Measurements from ENCODE around the gene NACAD. TPM values are rescaled to one million over a fixed set of nuclear protein-coding genes. Genes with fewer than 3 reads are reported as not detected.

NACAD gene
- total RNA-seq, 2 donors from 2014 or later, result 10.8 to 11.1 TPM

GRCh38 chr7:45075871-45076796 is 12.6 kb downstream of the NACAD start:
- peaks cover 36% of the 10 kb centered on the region for H3K36me3 ChIP-seq
- H3K27ac ChIP-seq, result no peak overlapping the region
- H3K27me3 ChIP-seq (replicated peaks; ENCODE audit: insufficient read depth), result no peaks in the 10 kb centered on the region
- H3K4me1 ChIP-seq (ENCODE audit: control insufficient read depth in 1 of 2, low read depth in 2 of 2), result no peaks in the 10 kb centered on the region
- no peak for ATAC-seq (ENCODE audit: insufficient number of reproducible peaks, low FRiP score, low read depth)
- no peaks in the 10 kb centered on the region for H3K9me3 ChIP-seq
- no peak overlapping the region for H3K4me3 ChIP-seq
- DNase-seq (ENCODE audit: low spot score), result no peak
- TF ChIP-seq CTCF (IDR thresholded peaks at IDR 0.05), result no peak

GRCh38 chr7:45075355-45075644 is 13.5 kb downstream of the NACAD start:
- peaks cover 36% of the 10 kb centered on the region for H3K36me3 ChIP-seq
- no peaks in the 10 kb centered on the region for H3K9me3 ChIP-seq
- ATAC-seq (ENCODE audit: insufficient number of reproducible peaks, low FRiP score, low read depth) (no peak), DNase-seq (ENCODE audit: low spot score) (no peak)
- no peaks in the 10 kb centered on the region for H3K4me1 ChIP-seq (ENCODE audit: control insufficient read depth in 1 of 2, low read depth in 2 of 2)
- H3K27me3 ChIP-seq (replicated peaks; ENCODE audit: insufficient read depth), result no peaks in the 10 kb centered on the region
- TF ChIP-seq CTCF (IDR thresholded peaks at IDR 0.05), result no peak
- no peak overlapping the region for H3K4me3 ChIP-seq
- no peak overlapping the region for H3K27ac ChIP-seq

- Histone ChIP-seq H3K27me3 (replicated peaks; ENCODE audit: insufficient read depth) (no peaks in the 10 kb centered on the region), H3K4me1 (ENCODE audit: control insufficient read depth in 1 of 2, low read depth in 2 of 2) (no peaks in the 10 kb centered on the region), H3K27ac (no peak overlapping the region), H3K9me3 (no peaks in the 10 kb centered on the region), H3K4me3 (no peak overlapping the region), H3K36me3 (peaks cover 38% of the 10 kb centered on the region)
- DNase-seq (ENCODE audit: low spot score) (no peak), ATAC-seq (ENCODE audit: insufficient number of reproducible peaks, low FRiP score, low read depth) (no peak)
- no peak for TF ChIP-seq CTCF (IDR thresholded peaks at IDR 0.05)
Observed at GRCh38 chr7:45074528-45075354, 14.0 kb downstream of the NACAD start.

- Histone ChIP-seq H3K27ac (no peak overlapping the region), H3K27me3 (replicated peaks; ENCODE audit: insufficient read depth) (no peaks in the 10 kb centered on the region), H3K36me3 (peaks cover 46% of the 10 kb centered on the region), H3K4me1 (ENCODE audit: control insufficient read depth in 1 of 2, low read depth in 2 of 2) (no peaks in the 10 kb centered on the region), H3K9me3 (no peaks in the 10 kb centered on the region), H3K4me3 (no peak overlapping the region)
- no peak for DNase-seq (ENCODE audit: low spot score)
- no peak for TF ChIP-seq CTCF (IDR thresholded peaks at IDR 0.05)
- no peak for ATAC-seq (ENCODE audit: insufficient number of reproducible peaks, low FRiP score, low read depth)
Observed at GRCh38 chr7:45073786-45074527, 14.8 kb downstream of the NACAD start.

Data from thoracic aorta (tissue), 2 donors.